A549 (cell line): ENCODE data around the gene SGTA. TPM values are rescaled to one million over a fixed set of nuclear protein-coding genes. Genes with fewer than 3 reads are reported as not detected.

Experiments
- ATAC-seq, 2 experiments: fragments of 200-7000 bp in 1 of 2; fragments of >200 bp in 1 of 2; cut with Nextera tagmentation in 1 of 2; cut with Tn5 transposase in 1 of 2; 3 replicates each; pipeline versions ENCODE4 v1.8.0 to v1.9.1; 2018 to 2020; ENCODE audit warnings: mild to moderate bottlenecking in 1 of 2, moderate library complexity in 1 of 2
- CTCF ChIA-PET: fragments of 300-600 bp; sonication (Branson Sonifier 250); formaldehyde crosslinking; extraction: SDS; loops from one replicate; lab custom pipeline; 2021; ENCODE audit warnings: antibody characterized with exemption, inconsistent platforms; lab: Yijun Ruan, JAX
- POLR2A ChIA-PET: fragments of 350-600 bp; formaldehyde crosslinking; extraction: SDS; loops from one replicate; lab custom pipeline; 2021; ENCODE audit warnings: antibody characterized with exemption, inconsistent platforms; lab: Yijun Ruan, JAX
- DNase-seq, 2 experiments: peaks; one replicate each; pipeline versions ENCODE4 v3.0.0 to v3.0.0-alpha.2; 2011 to 2016; ENCODE audit warnings: low read depth in 1 of 2, low spot score in 1 of 2
- FAIRE-seq: peaks from 2 replicates; lab custom pipeline; 2011; peaks lifted over from hg19 to GRCh38; lab: Jason Lieb, UNC
- H3K27ac ChIP-seq, 2 experiments: fragments of >200 bp; sonication (Bioruptor Twin); formaldehyde crosslinking; 3 replicates each; pipeline ENCODE4 v1.5.1; 2016 to 2017
- H3K4me1 ChIP-seq: fragments of >200 bp; sonication (Bioruptor Twin); formaldehyde crosslinking; 3 replicates; pipeline ENCODE4 v1.6.1; 2016
- H3K4me2 ChIP-seq: fragments of >200 bp; sonication (Bioruptor Twin); formaldehyde crosslinking; 3 replicates; pipeline ENCODE4 v1.6.1; 2016
- H3K4me3 ChIP-seq: fragments of >200 bp; sonication (Bioruptor Twin); formaldehyde crosslinking; 3 replicates; pipeline ENCODE4 v1.5.1; 2016
- H3K9me3 ChIP-seq: fragments of >200 bp; sonication (Bioruptor Twin); formaldehyde crosslinking; 3 replicates; pipeline ENCODE4 v1.6.1; 2016
- CBX2 ChIP-seq: fragments of 200-600 bp; sonication (generic); IDR thresholded peaks from 2 replicates; pipeline ENCODE4 v1.6.1; 2016; ENCODE audit warnings: low read depth, mild to moderate bottlenecking, borderline replicate concordance
- CHD2 ChIP-seq: fragments of 150-350 bp; IDR thresholded peaks from 2 replicates; pipeline ENCODE4 v1.6.1; 2014; ENCODE audit warnings: low read length; ENCODE audit not compliant: partially characterized antibody
- EHMT2 ChIP-seq: fragments of 200-600 bp; sonication (generic); IDR thresholded peaks from 2 replicates; pipeline ENCODE4 v1.6.1; 2016; ENCODE audit warnings: antibody characterized with exemption, low read depth, mild to moderate bottlenecking, moderate library complexity
- EP300 ChIP-seq, 2 experiments: fragments of >200 bp; sonication (Bioruptor Twin); formaldehyde crosslinking; IDR thresholded peaks; 2 replicates in 1 of 2; 3 replicates in 1 of 2; pipeline ENCODE4 v1.6.1; 2016 to 2017
- ESRRA ChIP-seq: fragments of 150-350 bp; IDR thresholded peaks from 2 replicates; pipeline ENCODE4 v1.6.1; 2014; ENCODE audit warnings: mild to moderate bottlenecking, low read length, borderline replicate concordance
- FOXS1 ChIP-seq: fragments of 250-450 bp; sonication (Bioruptor Pico); IDR thresholded peaks from 2 replicates; pipeline ENCODE4 v1.5.0; 2020; ENCODE audit warnings: mild to moderate bottlenecking, moderate library complexity
- HDAC2 ChIP-seq: fragments of 200-600 bp; sonication (generic); IDR thresholded peaks from 2 replicates; pipeline ENCODE4 v1.6.1; 2016
- HOXB13 ChIP-seq: fragments of 250-450 bp; sonication (Bioruptor Pico); IDR thresholded peaks from 2 replicates; pipeline ENCODE4 v1.5.0; 2020; ENCODE audit warnings: low read depth, mild to moderate bottlenecking, moderate library complexity
- JUNB ChIP-seq: fragments of >200 bp; sonication (Bioruptor Twin); formaldehyde crosslinking; IDR thresholded peaks from 2 replicates; pipeline ENCODE4 v1.6.1; 2016
- MAFK ChIP-seq: fragments of 450-650 bp; IDR thresholded peaks from 2 replicates; pipeline ENCODE4 v1.6.1; 2014; ENCODE audit not compliant: partially characterized antibody
- MAX ChIP-seq: IDR thresholded peaks from 2 replicates; pipeline ENCODE4 v1.6.1; 2012
- NFE2L2 ChIP-seq: fragments of 150-350 bp; conservative IDR thresholded peaks from 2 replicates; pipeline ENCODE4 v1.6.1; 2014; ENCODE audit warnings: low read length
- NPAS2 ChIP-seq: fragments of 250-450 bp; sonication (Bioruptor Pico); IDR thresholded peaks from 2 replicates; pipeline ENCODE4 v1.8.0; 2022; ENCODE audit warnings: mild to moderate bottlenecking, moderate library complexity, borderline replicate concordance
- NR3C1 ChIP-seq: fragments of >200 bp; sonication (Bioruptor Twin); formaldehyde crosslinking; IDR thresholded peaks from 3 replicates; pipeline ENCODE4 v1.6.1; 2017
- PHF8 ChIP-seq: fragments of 200-600 bp; sonication (generic); IDR thresholded peaks from 2 replicates; pipeline ENCODE4 v1.6.1; 2016; ENCODE audit warnings: low read depth, mild to moderate bottlenecking, antibody characterized with exemption, moderate library complexity, borderline replicate concordance
- POLR2AphosphoS2 ChIP-seq: conservative IDR thresholded peaks from 2 replicates; pipeline ENCODE4 v1.6.1; 2012; ENCODE audit warnings: low read length, improper control_type of control experiment, inconsistent platforms
- RARB ChIP-seq: fragments of 250-450 bp; sonication (Bioruptor Pico); IDR thresholded peaks from 2 replicates; pipeline ENCODE4 v1.8.0; 2021; ENCODE audit warnings: mild to moderate bottlenecking, moderate library complexity
- SMC3 ChIP-seq: fragments of >200 bp; sonication (Bioruptor Twin); formaldehyde crosslinking; IDR thresholded peaks from 3 replicates; pipeline ENCODE4 v1.6.1; 2018; ENCODE audit warnings: inconsistent platforms
- TFCP2L1 ChIP-seq: fragments of 250-450 bp; sonication (Bioruptor Pico); IDR thresholded peaks from 2 replicates; pipeline ENCODE4 v1.5.0; 2021; ENCODE audit warnings: mild to moderate bottlenecking
- ZC3H11A ChIP-seq: fragments of 450-650 bp; IDR thresholded peaks from 2 replicates; pipeline ENCODE4 v1.6.1; 2014; ENCODE audit warnings: antibody characterized with exemption, mild to moderate bottlenecking
- ZNF302 ChIP-seq: fragments of 250-450 bp; sonication (Bioruptor Pico); IDR thresholded peaks from 2 replicates; pipeline ENCODE4 v1.9.0; 2021; ENCODE audit warnings: inconsistent platforms, mild to moderate bottlenecking, moderate library complexity
- WGBS: methylation state at CpG from one replicate; pipeline ENCODE4 v1.1.6; 2017; ENCODE audit errors: missing lambda C conversion rate; 5-methylcytosine and 5-hydroxymethylcytosine counted together
- polyA plus RNA-seq, 4 experiments: library from polyadenylated mRNA; depleted of rRNA in 3 of 4; stranded (reverse); fragments of >200 nt; fragmentation: RNase III in 1 of 4; extraction: RNeasy Plus Mini Kit Qiagen cat#74134 plus additional on column Dnase treatment in 1 of 4; gene quantifications; 2 replicates in 3 of 4; 3 replicates in 1 of 4; pipeline ENCODE4 v1.2.3, GENCODE V29; 2011 to 2017
- TF ChIP-seq, protein P1 (sequence below): fragments of 200-600 bp; sonication (generic); IDR thresholded peaks from 2 replicates; pipeline ENCODE4 v1.6.1; 2016; ENCODE audit warnings: antibody characterized with exemption, mild to moderate bottlenecking, moderate library complexity
- TF ChIP-seq, protein P2 (sequence below): fragments of 250-450 bp; sonication (Bioruptor Pico); IDR thresholded peaks from 2 replicates; pipeline ENCODE4 v1.5.0; 2020; ENCODE audit warnings: low read depth, mild to moderate bottlenecking, moderate library complexity
- TF ChIP-seq, protein P3 (sequence below): IDR thresholded peaks from 2 replicates; pipeline ENCODE4 v1.6.1; 2012; ENCODE audit warnings: low read depth, borderline replicate concordance

The SGTA gene
- polyA plus RNA-seq, 2 of the 4 experiments (the other 2 are of a cell fraction): 39.1 to 48.0 TPM

- TF ChIP-seq, protein P1, sequence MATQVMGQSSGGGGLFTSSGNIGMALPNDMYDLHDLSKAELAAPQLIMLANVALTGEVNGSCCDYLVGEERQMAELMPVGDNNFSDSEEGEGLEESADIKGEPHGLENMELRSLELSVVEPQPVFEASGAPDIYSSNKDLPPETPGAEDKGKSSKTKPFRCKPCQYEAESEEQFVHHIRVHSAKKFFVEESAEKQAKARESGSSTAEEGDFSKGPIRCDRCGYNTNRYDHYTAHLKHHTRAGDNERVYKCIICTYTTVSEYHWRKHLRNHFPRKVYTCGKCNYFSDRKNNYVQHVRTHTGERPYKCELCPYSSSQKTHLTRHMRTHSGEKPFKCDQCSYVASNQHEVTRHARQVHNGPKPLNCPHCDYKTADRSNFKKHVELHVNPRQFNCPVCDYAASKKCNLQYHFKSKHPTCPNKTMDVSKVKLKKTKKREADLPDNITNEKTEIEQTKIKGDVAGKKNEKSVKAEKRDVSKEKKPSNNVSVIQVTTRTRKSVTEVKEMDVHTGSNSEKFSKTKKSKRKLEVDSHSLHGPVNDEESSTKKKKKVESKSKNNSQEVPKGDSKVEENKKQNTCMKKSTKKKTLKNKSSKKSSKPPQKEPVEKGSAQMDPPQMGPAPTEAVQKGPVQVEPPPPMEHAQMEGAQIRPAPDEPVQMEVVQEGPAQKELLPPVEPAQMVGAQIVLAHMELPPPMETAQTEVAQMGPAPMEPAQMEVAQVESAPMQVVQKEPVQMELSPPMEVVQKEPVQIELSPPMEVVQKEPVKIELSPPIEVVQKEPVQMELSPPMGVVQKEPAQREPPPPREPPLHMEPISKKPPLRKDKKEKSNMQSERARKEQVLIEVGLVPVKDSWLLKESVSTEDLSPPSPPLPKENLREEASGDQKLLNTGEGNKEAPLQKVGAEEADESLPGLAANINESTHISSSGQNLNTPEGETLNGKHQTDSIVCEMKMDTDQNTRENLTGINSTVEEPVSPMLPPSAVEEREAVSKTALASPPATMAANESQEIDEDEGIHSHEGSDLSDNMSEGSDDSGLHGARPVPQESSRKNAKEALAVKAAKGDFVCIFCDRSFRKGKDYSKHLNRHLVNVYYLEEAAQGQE: no peak
- TF ChIP-seq CBX2: no peak
- TF ChIP-seq RARB (CRISPR knock-in tag): no peak
- no peak for TF ChIP-seq SMC3
- no peak for TF ChIP-seq NPAS2 (CRISPR knock-in tag)
- TF ChIP-seq MAFK: no peak
- no peak for TF ChIP-seq FOXS1 (CRISPR knock-in tag)
- TF ChIP-seq, protein P2, sequence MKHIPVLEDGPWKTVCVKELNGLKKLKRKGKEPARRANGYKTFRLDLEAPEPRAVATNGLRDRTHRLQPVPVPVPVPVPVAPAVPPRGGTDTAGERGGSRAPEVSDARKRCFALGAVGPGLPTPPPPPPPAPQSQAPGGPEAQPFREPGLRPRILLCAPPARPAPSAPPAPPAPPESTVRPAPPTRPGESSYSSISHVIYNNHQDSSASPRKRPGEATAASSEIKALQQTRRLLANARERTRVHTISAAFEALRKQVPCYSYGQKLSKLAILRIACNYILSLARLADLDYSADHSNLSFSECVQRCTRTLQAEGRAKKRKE (CRISPR knock-in tag): no peak
- TF ChIP-seq NFE2L2: no peak
- TF ChIP-seq ZC3H11A: no peak
- TF ChIP-seq, all 56 proteins: peak for 0
These were observed 56.8 kb downstream of the SGTA start (continued) for GRCh38 chr19:2726160-2726855.

- no peak overlapping the region for H3K4me2 ChIP-seq
- H3K9me3 ChIP-seq: no peaks in the 10 kb centered on the region
- TF ChIP-seq HOXB13: no peak
- TF ChIP-seq MAX: no peak
- TF ChIP-seq, protein P3, sequence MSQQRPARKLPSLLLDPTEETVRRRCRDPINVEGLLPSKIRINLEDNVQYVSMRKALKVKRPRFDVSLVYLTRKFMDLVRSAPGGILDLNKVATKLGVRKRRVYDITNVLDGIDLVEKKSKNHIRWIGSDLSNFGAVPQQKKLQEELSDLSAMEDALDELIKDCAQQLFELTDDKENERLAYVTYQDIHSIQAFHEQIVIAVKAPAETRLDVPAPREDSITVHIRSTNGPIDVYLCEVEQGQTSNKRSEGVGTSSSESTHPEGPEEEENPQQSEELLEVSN: no peak
- TF ChIP-seq TFCP2L1 (CRISPR knock-in tag): no peak
- TF ChIP-seq PHF8: no peak
- TF ChIP-seq, protein P2 (CRISPR knock-in tag): no peak
- no peak for TF ChIP-seq EHMT2
- TF ChIP-seq JUNB: no peak
- no peak for TF ChIP-seq NR3C1
- no peak for TF ChIP-seq POLR2AphosphoS2
- TF ChIP-seq HDAC2: no peak
- no peak for TF ChIP-seq CHD2
- no peak for TF ChIP-seq ESRRA
- TF ChIP-seq ZNF302: no peak
- TF ChIP-seq EP300 (IDR thresholded peaks at IDR 0.05): no peak
- no peak for TF ChIP-seq MAFK
- no peak overlapping the region for H3K27ac ChIP-seq
- POLR2A ChIA-PET: no interaction called here
- FAIRE-seq (no peak), DNase-seq (no peak), ATAC-seq (peak in 1 of 2 experiments; percentile 4; a peak in 1 of 6 replicates)
- H3K4me1 ChIP-seq: peaks cover 22% of the 10 kb centered on the region
- WGBS: 90% methylated on average over 2 of the region's 7 CpGs
- CTCF ChIA-PET: interaction anchor here (2.1 to 2.4 kb wide), 2 partner anchors 25 to 76 kb away, joined by 5 to 6 read pairs; no protein-coding TSS in a partner anchor
- no peak overlapping the region for H3K4me3 ChIP-seq
These were observed 58.9 kb downstream of the SGTA start for GRCh38 chr19:2724148-2724557.
